ENCODE measurements around the gene CARS1.

The CARS1 gene

GRCh38 chr11:3058753-3059664 lies 1.8 kb upstream of the CARS1 start:
- DNase-seq: no peak

- peak; percentile 37 for DNase-seq
These were observed 741 bp downstream of the CARS1 start for GRCh38 chr11:3056296-3057068.

GRCh38 chr11:3055891-3056290 lies 1.3 kb downstream of the CARS1 start:
- no peak for DNase-seq

- no peak for DNase-seq
These were observed 4.7 kb downstream of the CARS1 start for GRCh38 chr11:3052567-3052966.

- no peak for DNase-seq
These were observed 5.1 kb downstream of the CARS1 start for GRCh38 chr11:3052109-3052479.

GRCh38 chr11:3051196-3052108 lies 5.8 kb downstream of the CARS1 start:
- no peak for DNase-seq

GRCh38 chr11:3050386-3051195 lies 6.6 kb downstream of the CARS1 start:
- no peak for DNase-seq

GRCh38 chr11:3049430-3050243 lies 7.6 kb downstream of the CARS1 start:
- peak; percentile 77 for DNase-seq

GRCh38 chr11:3047637-3048036 lies 9.6 kb downstream of the CARS1 start:
- DNase-seq: no peak

- DNase-seq: no peak
These were observed 10.6 kb downstream of the CARS1 start for GRCh38 chr11:3046641-3047040.

- no peak for DNase-seq
These were observed 11.0 kb downstream of the CARS1 start for GRCh38 chr11:3046190-3046589.

- no peak for DNase-seq
These were observed 12.3 kb downstream of the CARS1 start for GRCh38 chr11:3044915-3045314.

GRCh38 chr11:3044004-3044403 lies 13.2 kb downstream of the CARS1 start:
- DNase-seq: no peak

GRCh38 chr11:3043315-3043871 lies 13.8 kb downstream of the CARS1 start:
- DNase-seq: no peak

- DNase-seq: no peak
These were observed 14.5 kb downstream of the CARS1 start for GRCh38 chr11:3042496-3043314.

- DNase-seq: no peak
These were observed 15.4 kb downstream of the CARS1 start for GRCh38 chr11:3041699-3042441.

GRCh38 chr11:3040881-3041280 lies 16.3 kb downstream of the CARS1 start:
- DNase-seq: no peak

- no peak for DNase-seq
These were observed 19.3 kb downstream of the CARS1 start for GRCh38 chr11:3037945-3038271.

Measured in stimulated activated CD4-positive, alpha-beta T cell treated with anti-CD3 and anti-CD28 coated beads, Interleukin-4, amount 100 ng/mL, for 24 hours (primary cell).